Muscle of back (tissue), 13 donors: ENCODE measurements around the gene IGFBP6. TPM values are rescaled to one million over a fixed set of nuclear protein-coding genes. Genes with fewer than 3 reads are reported as not detected.

ENCODE experiments used
- DNase-seq, 3 donors: peaks; one replicate each; pipeline versions ENCODE4 v3.0.0 to v3.0.0-alpha.2; 2013
- long read RNA-seq, 9 donors: transcript quantifications; one replicate each; lab custom pipeline, GENCODE V29; 2026
- polyA plus RNA-seq, 10 donors: library from polyadenylated mRNA; unstranded; fragments of 120-200 nt; gene quantifications; one replicate each; pipeline ENCODE4 v1.2.1, GENCODE V29; 2013; ENCODE audit not compliant: insufficient read length in 10 of 10

IGFBP6 gene, protein sequence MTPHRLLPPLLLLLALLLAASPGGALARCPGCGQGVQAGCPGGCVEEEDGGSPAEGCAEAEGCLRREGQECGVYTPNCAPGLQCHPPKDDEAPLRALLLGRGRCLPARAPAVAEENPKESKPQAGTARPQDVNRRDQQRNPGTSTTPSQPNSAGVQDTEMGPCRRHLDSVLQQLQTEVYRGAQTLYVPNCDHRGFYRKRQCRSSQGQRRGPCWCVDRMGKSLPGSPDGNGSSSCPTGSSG
- polyA plus RNA-seq, result 100 to 1,000 TPM in 6 of 10 donors, 10 to 100 TPM in 4; 39.4 to 236 (median 105) TPM
- long read RNA-seq, donor 1, transcript IGFBP6-201 (4 exons, 1,169 nt), result major isoform, 68 of 126 reads
- long read RNA-seq, donor 1, partial matches to known transcripts, result 58 of 126 reads
- long read RNA-seq, donor 1, other reads (novel, unspliced or antisense), result 0 of 126 reads
- long read RNA-seq, donor 2, transcript IGFBP6-201 (4 exons, 1,169 nt), result major isoform, 53 of 62 reads
- long read RNA-seq, donor 2, partial matches to known transcripts, result 9 of 62 reads
- long read RNA-seq, donor 2, other reads (novel, unspliced or antisense), result 0 of 62 reads
- long read RNA-seq, donor 3, result 0 reads
- long read RNA-seq, donor 4, transcript IGFBP6-201 (4 exons, 1,169 nt), result major isoform, 71 of 99 reads
- long read RNA-seq, donor 4, partial matches to known transcripts, result 27 of 99 reads
- long read RNA-seq, donor 4, other reads (novel, unspliced or antisense), result 0 of 99 reads
- long read RNA-seq, donor 5, transcript IGFBP6-201 (4 exons, 1,169 nt), result major isoform, 121 of 221 reads
- long read RNA-seq, donor 5, partial matches to known transcripts, result 99 of 221 reads
- long read RNA-seq, donor 5, other reads (novel, unspliced or antisense), result 0 of 221 reads
- long read RNA-seq, donor 6, transcript IGFBP6-201 (4 exons, 1,169 nt), result major isoform, 77 of 148 reads
- long read RNA-seq, donor 6, partial matches to known transcripts, result 70 of 148 reads
- long read RNA-seq, donor 6, other reads (novel, unspliced or antisense), result 0 of 148 reads
- long read RNA-seq, donor 7, transcript IGFBP6-201 (4 exons, 1,169 nt), result major isoform, 43 of 79 reads
- long read RNA-seq, donor 7, partial matches to known transcripts, result 35 of 79 reads
- long read RNA-seq, donor 7, other reads (novel, unspliced or antisense), result 0 of 79 reads
- long read RNA-seq, donor 8, transcript IGFBP6-201 (4 exons, 1,169 nt), result major isoform, 47 of 59 reads
- long read RNA-seq, donor 8, partial matches to known transcripts, result 12 of 59 reads
- long read RNA-seq, donor 8, other reads (novel, unspliced or antisense), result 0 of 59 reads
- long read RNA-seq, donor 9, transcript IGFBP6-201 (4 exons, 1,169 nt), result major isoform, 11 of 16 reads
- long read RNA-seq, donor 9, partial matches to known transcripts, result 5 of 16 reads
- long read RNA-seq, donor 9, other reads (novel, unspliced or antisense), result 0 of 16 reads

GRCh38 chr12:53097564-53098353 lies at the start of gene IGFBP6:
Gene IGFBP6 (plus strand): TSS chr12:53097667. CDS start chr12:53097718, 51 bp downstream.
- peak; percentile 38 to 87 (median 60) for DNase-seq

DNA sequence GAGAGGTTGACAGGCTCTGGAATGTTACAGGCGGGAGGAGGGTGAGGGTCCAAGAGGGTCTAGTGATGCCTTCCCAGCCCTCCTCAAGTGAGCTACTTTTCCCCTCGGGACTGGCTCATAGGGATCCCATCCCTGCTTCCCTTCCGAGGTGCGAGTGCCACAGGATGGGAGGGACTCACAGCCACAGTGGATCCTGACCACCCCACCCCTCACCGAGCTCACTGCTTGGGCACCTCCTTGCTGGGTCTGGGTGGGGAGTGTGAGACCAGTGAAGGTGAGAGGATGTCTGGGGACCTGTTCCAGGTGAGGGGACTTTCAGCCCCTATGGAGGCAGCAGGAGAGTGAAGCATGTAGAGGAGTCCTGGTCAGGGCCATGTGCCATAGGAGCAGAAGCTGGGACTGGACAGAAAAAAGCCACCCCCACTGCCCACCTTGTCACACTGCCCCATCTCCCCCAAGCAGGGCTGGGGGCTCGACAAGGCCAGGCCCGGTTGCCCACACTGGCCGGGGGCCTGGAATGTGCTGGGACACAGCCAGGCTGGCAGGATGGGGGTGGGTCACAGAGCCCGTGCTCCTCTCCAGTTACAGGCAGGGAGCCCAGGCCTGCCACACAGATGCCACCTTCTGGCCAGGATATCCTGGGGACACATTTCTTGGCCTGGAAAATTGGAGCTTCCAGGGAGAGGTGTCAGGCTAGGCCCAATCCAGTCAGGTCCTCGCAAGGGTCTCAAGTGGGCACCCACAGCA lies 49.3 kb upstream of the IGFBP6 start:
- DNase-seq, result peak in 1 of 3 donors; percentile 82

GRCh38 chr12:53048780-53049401 lies 48.6 kb upstream of the IGFBP6 start:
- peak in 2 of 3 donors; percentile 77 to 93 for DNase-seq

DNA sequence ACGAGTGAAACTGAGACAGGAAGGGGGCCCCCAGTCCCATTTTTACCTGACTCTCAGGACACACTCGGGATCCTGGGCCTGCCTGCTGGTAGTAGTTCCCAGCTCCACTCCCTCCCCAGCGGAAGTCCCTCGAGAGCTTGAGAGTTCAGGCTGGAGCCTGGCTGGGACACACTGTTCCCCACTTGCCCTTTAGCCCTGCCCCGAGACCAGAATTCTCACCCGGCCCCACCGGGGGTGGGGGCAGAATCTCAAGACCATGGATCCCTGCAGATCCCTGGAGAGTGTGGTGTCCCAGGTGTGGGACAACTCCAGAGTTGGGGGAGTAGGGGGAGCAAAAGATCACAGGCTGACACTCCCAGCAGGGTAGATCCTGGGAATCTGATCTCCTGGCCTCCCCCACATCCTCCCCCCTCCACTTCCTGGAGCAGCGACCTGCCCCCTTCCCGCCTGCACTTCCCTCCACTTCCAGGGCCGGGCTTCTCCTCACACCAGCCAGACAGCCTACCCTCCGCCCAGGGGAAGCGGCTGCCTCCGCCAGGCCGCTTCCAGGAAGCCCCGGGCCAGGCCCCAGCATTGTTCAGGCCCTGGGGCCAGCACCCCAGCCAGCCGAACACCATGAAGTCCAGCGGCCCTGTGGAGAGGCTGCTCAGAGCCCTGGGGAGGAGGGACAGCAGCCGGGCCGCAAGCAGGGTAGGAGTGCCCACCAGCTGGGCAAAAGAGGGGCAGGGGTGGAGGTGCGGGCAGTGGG lies 47.7 kb upstream of the IGFBP6 start, which contains the start of gene TNS2:
TSS of gene TNS2 (plus strand) at position 495 of the 748 bp plus-strand sequence. CDS start at position 616, 121 bp downstream.
- DNase-seq, result peak; percentile 59 to 84 (median 69)

GRCh38 chr12:53050426-53051057 lies 46.9 kb upstream of the IGFBP6 start:
- peak in 1 of 3 donors; percentile 30 for DNase-seq

DNA sequence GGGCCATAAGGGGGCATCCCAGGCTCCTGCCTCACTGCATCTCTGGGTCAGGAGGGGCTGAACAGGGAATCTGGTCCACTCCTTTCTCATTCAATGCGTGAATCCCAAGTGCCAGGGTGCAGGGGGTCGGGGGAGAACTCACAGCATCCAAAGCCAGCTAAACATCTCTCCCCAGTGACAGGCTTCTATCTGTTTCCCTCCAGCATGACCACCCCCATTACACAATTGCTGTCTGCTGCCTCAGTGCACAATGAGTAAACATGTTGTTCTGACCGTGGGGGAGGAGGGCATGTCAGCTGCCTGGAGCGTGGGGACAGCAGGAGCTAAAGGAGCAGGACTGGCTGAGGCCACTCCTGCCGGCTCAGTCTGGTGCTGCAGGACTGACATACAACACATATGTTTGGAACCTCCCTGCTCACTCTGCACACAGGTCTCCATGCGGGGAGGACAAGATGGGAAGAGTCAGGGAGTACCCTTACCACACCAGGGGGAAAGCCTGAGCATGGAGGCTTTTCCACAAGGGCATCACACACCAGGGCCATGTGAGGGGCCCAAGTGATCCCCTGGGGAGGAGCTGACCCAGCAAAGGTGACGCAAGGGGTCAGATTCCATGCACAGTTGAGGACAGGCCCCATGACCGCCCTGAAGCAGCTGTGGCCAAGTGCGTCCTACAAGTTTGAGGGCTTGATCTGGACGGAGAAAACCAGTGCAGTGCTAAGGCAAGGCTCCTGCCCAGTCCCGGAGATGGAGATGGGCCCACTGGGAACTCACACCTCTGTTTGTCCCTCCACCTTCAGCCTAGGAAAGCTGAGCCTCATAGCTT lies 46.2 kb upstream of the IGFBP6 start:
- DNase-seq, result peak in 2 of 3 donors; percentile 71 to 76

- peak in 1 of 3 donors; percentile 36 for DNase-seq
Observed at GRCh38 chr12:53051881-53052412, 45.5 kb upstream of the IGFBP6 start.

GRCh38 chr12:53052419-53053217 lies 44.8 kb upstream of the IGFBP6 start:
- peak; percentile 89 to 93 (median 90) for DNase-seq

DNA sequence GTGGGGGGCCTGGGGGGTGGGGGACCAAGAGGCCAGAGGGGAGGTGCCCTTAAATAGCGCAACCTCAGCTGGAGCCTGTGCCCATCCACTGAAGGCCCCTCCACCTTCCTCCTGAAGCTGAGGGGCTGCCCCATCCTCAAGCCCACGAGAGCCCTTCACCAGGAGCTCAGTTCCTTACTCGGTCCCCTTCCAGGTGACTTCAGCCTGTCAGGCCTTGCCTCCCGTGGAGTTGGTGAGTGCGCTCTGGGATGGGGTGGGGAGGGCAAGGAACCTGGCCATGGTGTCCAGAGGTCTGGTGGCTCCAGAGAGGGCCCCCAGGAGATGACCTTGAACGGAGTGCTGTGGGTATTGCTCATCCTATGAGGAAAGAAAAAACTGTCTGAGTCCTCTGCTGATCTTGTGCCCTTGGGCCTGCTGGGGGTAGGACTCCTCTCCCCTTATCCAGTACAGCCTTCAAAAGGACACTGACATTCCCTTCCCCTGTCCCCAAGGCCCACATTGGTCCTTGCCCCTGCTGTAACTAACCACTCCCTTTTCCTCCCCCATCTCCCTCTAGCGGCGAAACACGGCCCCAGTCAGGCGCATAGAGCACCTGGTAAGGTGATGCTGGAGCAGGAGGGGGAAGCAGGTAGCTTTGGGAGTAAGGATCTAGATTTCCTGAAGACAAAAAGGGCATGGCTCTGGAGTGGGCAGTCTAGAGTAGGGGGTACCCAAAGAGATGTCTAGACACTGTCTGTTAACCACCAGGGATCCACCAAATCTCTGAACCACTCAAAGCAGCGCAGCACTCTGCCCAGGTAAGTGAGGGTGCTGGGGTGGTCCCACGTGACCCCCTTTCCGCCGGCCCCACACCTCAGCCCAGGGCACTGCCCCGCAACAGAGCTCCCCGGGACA lies 44.0 kb upstream of the IGFBP6 start:
- DNase-seq, result peak in 1 of 3 donors; percentile 68

GRCh38 chr12:53054112-53054878 lies 43.2 kb upstream of the IGFBP6 start:
- DNase-seq, result peak; percentile 90 to 94 (median 92)

DNA sequence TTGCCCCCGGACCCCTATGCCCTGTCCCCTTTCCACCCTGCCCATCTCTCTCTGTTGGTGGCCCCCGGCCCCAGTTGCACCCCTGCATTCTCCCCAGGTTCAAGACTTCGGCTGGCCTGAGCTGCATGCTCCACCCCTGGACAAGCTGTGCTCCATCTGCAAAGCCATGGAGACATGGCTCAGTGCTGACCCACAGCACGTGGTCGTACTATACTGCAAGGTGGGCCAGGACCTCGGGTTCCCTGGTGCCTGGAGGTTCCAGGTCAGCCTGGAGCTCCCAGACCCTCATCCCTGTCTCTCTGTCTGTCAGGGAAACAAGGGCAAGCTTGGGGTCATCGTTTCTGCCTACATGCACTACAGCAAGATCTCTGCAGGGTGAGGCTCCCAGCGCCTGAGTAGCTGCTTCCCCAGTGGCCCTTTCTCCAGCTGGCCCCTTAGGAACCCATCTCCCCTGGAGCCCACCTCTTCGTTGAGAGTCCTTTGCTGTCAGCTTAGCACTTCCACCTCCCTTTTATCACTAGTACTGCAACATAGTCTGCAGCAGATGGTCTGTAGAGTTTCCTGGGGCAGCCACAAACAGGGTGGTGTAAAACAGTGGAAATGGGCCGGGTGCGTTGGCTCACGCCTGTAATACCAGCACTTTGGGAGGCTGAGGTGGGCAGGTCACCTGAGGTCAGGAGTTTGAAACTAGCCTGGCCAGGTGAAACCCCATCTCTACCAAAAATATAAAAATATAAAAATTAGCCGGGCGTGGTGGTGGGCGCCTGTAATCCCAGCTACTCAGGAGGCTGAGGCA lies 41.8 kb upstream of the IGFBP6 start:
- peak in 1 of 3 donors; percentile 17 for DNase-seq

GRCh38 chr12:53056296-53056695 lies 41.2 kb upstream of the IGFBP6 start:
- no peak for DNase-seq

DNA sequence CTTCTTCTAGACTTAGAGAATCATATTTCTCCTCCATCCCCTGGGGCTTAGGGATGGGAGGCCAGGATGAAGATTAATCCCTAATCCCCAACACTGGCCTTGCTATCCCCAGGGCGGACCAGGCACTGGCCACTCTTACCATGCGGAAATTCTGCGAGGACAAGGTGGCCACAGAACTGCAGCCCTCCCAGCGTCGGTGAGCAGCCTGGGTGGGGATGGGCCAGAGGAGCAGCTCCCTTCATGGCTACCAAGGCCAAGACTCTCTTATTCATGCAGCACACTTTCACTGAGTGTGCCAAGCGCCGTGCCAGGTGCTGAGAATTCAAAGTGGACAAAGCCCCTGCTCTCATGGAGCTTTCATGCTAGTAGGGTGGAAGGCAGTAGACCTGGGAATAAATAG lies 40.6 kb upstream of the IGFBP6 start:
- DNase-seq, result peak in 1 of 3 donors; percentile 12
